Neural cell (in vitro differentiated cells): ENCODE data around the gene ADAD2.

ENCODE experiments used
- CTCF ChIP-seq: fragments of 450-650 bp; IDR thresholded peaks from 2 replicates; pipeline ENCODE4 v1.5.1; 2014; ENCODE audit warnings: antibody characterized with exemption, mild to moderate bottlenecking, moderate library complexity; ENCODE audit not compliant: poor library complexity, severe bottlenecking
- EP300 ChIP-seq: fragments of 450-650 bp; conservative IDR thresholded peaks from 2 replicates; pipeline ENCODE4 v1.6.1; 2014; ENCODE audit warnings: antibody characterized with exemption, mild to moderate bottlenecking, moderate library complexity; ENCODE audit not compliant: poor library complexity, severe bottlenecking
- EZH2 ChIP-seq: fragments of 200-600, 300-800 bp; shearing (Covaris generic), sonication (generic); IDR thresholded peaks from 2 replicates; pipeline ENCODE4 v1.6.1; 2014; ENCODE audit warnings: antibody characterized with exemption, low read length, borderline replicate concordance, mild to moderate bottlenecking; ENCODE audit not compliant: insufficient read depth, poor library complexity, severe bottlenecking
- POLR2AphosphoS5 ChIP-seq: IDR thresholded peaks from 2 replicates; pipeline ENCODE4 v1.6.1; 2012
- SMC3 ChIP-seq: fragments of 450-650 bp; conservative IDR thresholded peaks from 2 replicates; pipeline ENCODE4 v1.6.1; 2014; ENCODE audit warnings: antibody characterized with exemption, mild to moderate bottlenecking, moderate library complexity; ENCODE audit not compliant: poor library complexity
- TF ChIP-seq, protein P1 (sequence below): IDR thresholded peaks from 2 replicates; pipeline ENCODE4 v1.6.1; 2012; ENCODE audit warnings: borderline replicate concordance

DNA sequence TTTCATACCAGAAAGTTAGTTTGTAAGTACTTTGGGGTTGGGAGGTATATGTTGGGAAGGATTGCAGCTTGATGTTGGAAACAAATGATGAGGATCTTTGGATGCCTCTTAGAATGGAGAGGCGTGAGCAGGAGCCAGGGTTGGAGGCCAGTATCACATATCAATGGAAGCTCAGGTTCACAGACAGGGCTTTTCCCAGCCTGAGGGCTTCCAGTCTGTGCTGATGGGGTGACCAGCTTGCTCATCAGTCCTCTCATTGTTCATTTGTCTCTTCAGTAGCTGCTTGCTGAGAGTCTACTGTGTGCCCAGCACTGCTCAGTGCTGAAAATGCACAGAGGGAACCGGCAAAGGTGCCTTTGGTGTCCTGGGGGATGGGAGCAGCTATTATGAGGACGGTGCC lies 40.0 kb upstream of the ADAD2 start:
- TF ChIP-seq CTCF, result no peak
- no peak for TF ChIP-seq EZH2
- TF ChIP-seq SMC3, result no peak
- no peak for TF ChIP-seq POLR2AphosphoS5
- TF ChIP-seq EP300, result no peak
- TF ChIP-seq, protein P1, sequence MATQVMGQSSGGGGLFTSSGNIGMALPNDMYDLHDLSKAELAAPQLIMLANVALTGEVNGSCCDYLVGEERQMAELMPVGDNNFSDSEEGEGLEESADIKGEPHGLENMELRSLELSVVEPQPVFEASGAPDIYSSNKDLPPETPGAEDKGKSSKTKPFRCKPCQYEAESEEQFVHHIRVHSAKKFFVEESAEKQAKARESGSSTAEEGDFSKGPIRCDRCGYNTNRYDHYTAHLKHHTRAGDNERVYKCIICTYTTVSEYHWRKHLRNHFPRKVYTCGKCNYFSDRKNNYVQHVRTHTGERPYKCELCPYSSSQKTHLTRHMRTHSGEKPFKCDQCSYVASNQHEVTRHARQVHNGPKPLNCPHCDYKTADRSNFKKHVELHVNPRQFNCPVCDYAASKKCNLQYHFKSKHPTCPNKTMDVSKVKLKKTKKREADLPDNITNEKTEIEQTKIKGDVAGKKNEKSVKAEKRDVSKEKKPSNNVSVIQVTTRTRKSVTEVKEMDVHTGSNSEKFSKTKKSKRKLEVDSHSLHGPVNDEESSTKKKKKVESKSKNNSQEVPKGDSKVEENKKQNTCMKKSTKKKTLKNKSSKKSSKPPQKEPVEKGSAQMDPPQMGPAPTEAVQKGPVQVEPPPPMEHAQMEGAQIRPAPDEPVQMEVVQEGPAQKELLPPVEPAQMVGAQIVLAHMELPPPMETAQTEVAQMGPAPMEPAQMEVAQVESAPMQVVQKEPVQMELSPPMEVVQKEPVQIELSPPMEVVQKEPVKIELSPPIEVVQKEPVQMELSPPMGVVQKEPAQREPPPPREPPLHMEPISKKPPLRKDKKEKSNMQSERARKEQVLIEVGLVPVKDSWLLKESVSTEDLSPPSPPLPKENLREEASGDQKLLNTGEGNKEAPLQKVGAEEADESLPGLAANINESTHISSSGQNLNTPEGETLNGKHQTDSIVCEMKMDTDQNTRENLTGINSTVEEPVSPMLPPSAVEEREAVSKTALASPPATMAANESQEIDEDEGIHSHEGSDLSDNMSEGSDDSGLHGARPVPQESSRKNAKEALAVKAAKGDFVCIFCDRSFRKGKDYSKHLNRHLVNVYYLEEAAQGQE, result no peak
